Measurements from ENCODE around the gene MGAT1.

Gene MGAT1

DNA sequence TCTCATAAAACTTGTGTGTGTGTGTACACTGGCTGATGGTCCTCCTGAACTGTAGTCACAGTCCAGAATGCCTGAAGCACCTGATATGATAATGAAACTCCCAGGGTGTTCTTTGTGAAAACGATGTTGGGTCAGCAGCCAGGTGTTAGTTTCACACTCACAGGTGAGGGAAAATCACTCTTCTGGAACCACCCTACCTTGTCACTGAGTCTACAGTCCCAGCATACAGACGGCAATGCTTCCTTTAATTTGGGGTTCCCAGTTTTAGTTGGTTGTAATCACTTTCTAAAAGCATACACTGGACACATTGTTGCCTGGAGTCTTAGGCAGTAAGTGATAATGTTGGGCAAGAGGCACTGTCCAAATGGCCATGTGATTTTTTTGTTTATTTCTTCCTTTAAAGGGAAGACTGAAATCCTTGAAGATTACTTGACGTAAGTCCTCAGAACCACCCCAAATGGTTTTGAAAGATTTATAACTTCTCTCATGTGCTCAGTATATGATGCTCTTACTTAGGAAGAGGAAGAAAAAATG, 18.2 kb upstream of the MGAT1 start:
- no peak for DNase-seq (ENCODE audit: low read depth in 1 of 2, low spot score in 1 of 2)
- no peak for TF ChIP-seq JUND (IDR thresholded peaks at IDR 0.05; ENCODE audit: low read depth)
- in situ Hi-C loops (cut with HindIII; ENCODE audit: low pct_unique_long_range_greater_than_20kb, low sequenced_read_pairs): no loop called here

DNA sequence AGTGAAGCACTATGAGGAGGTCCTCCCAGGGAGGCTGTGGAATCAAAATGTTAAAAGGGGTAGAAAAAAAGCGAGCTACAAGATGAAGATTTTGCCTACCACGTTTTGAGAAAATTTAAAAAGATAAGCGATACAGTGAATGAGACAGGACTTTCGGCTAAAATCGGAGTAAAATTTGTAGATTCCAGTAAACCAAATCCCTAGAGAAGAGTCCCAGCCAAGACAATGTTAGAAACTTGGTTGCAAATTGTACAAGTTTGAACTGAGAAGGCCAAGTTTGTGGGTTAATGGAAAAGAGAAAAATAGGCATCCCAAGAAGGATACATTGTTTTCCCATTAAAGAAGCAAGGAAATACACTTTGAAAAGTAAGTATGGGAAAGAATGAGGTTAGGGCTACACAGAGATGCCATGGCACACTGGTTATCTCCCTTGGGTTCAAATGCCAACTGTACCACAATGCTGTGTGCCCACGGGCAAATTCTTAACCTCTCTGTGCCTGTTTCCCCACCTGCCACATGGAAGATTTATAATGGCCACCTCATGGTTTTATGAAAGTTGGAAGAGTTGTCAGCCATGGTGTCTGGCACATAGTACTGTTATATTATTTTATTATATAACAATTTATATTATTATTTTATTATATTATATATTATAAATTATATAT, 16.2 kb upstream of the MGAT1 start:
- no peak for TF ChIP-seq JUND (IDR thresholded peaks at IDR 0.05; ENCODE audit: low read depth)
- in situ Hi-C loops (cut with HindIII; ENCODE audit: low pct_unique_long_range_greater_than_20kb, low sequenced_read_pairs): no loop called here

DNA sequence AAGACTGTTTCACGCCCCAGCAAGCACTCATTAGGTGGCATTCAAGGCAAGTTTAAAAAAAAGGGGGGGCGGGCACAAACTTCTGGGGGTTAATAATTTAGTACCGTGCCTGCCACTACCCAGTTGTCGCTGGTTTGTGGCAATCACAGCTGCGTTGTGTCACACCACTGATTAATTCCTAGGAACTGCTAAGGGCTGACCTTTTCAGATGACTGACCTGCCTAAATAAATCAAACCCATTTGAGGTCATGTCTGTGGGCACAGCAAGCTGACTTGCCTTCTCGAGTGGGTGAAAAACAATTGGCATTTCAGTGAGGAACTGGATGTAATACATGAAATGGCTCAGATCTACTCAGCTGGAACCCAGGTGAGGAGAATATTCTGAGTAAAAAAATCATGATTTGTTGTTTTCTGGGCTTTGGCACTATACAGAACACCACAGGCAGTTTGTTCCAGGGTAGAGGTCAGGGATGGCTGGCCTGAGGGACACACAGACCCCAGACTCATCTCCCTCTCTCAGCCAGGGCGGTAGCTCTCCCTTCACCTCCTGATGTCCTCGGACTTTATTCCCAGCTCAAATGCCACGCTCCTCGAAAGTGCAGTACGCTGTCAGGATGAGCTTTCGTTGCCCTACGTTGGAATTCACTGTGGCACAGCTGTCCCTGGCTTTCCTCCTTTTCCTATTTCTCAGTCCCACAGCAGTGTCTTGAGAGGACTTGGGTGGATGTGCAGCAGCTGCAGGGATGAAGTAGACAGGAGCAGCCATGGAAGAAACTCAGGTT, 15.5 kb upstream of the MGAT1 start:
- TF ChIP-seq JUND (IDR thresholded peaks at IDR 0.05; ENCODE audit: low read depth): no peak
- no peak for DNase-seq (ENCODE audit: low read depth in 1 of 2, low spot score in 1 of 2)
- in situ Hi-C loops (cut with HindIII; ENCODE audit: low pct_unique_long_range_greater_than_20kb, low sequenced_read_pairs): no loop called here

More for the DNA sequence above, 16.2 kb upstream of the MGAT1 start:
- DNase-seq (ENCODE audit: low read depth in 1 of 2, low spot score in 1 of 2): no peak

- in situ Hi-C loops (cut with HindIII; ENCODE audit: low pct_unique_long_range_greater_than_20kb, low sequenced_read_pairs): no loop called here
- DNase-seq (ENCODE audit: low read depth in 1 of 2, low spot score in 1 of 2): no peak
- TF ChIP-seq JUND (IDR thresholded peaks at IDR 0.05; ENCODE audit: low read depth): no peak
Measured at GRCh38 chr5:180816608-180817534, 14.3 kb upstream of the MGAT1 start.

DNA sequence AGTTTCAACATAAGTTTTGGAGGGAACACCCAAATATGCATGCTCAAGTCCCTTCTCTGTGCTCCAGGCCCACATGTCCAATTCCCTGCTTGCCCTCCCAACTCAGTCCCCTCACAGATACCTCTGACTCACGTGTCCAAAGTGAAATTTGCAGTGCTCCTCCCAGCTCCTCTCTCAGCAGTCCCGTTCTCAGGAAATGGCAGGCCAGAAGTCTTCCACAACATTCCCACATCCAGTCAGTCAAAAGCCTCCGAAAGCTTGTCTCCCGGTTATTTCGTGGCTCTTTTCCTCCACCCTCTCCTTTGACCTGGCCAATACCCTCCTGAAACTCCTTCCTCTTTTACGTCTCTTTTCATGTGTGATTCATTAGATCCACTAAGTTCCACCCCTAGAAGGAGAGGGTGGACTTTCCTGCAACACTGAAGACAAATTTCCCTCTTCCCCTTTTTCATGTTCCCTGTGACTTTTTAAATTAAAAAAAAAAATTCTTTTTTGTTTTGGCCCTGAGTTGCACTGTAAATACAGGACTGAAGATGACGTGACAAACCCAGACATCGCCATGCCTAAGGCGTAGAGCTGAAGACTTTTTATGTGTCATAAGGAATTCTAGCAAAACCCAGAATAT, 12.8 kb upstream of the MGAT1 start:
- no peak for TF ChIP-seq JUND (IDR thresholded peaks at IDR 0.05; ENCODE audit: low read depth)
- in situ Hi-C loops (cut with HindIII; ENCODE audit: low pct_unique_long_range_greater_than_20kb, low sequenced_read_pairs): no loop called here
- no peak for DNase-seq (ENCODE audit: low read depth in 1 of 2, low spot score in 1 of 2)

GRCh38 chr5:180813420-180813819, 10.8 kb upstream of the MGAT1 start:
- no peak for DNase-seq (ENCODE audit: low read depth in 1 of 2, low spot score in 1 of 2)
- in situ Hi-C loops (cut with HindIII; ENCODE audit: low pct_unique_long_range_greater_than_20kb, low sequenced_read_pairs): no loop called here
- TF ChIP-seq JUND (IDR thresholded peaks at IDR 0.05; ENCODE audit: low read depth): no peak

DNA sequence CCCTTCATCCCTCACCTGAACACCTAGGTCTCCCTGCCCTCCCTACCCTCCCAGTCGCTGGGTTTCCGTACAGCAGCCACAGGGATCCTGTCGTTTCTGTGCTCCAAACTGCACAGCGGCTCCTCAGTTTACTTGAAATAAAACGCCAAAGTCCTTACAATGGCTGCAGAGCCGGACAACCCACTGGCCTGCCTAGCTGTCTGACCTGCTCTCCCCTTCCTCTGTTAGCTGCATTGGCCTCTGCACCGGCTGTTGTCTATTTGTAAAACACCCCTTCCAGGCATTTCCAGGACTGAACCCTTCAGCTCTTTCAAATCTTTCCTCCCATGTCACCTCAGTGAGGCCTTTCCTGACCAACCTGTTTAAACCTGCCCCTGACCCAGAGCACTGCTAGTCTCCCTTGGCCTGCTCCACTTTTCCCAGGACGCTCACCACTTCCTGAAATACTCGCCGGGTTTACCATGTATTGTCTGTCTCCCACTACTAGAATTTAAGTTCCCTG, 9.1 kb upstream of the MGAT1 start:
- TF ChIP-seq JUND (IDR thresholded peaks at IDR 0.05; ENCODE audit: low read depth): no peak
- in situ Hi-C loops (cut with HindIII; ENCODE audit: low pct_unique_long_range_greater_than_20kb, low sequenced_read_pairs): no loop called here
- DNase-seq (ENCODE audit: low read depth in 1 of 2, low spot score in 1 of 2): peak in 1 of 2 experiments; percentile 87

- in situ Hi-C loops (cut with HindIII; ENCODE audit: low pct_unique_long_range_greater_than_20kb, low sequenced_read_pairs): no loop called here
- TF ChIP-seq JUND (IDR thresholded peaks at IDR 0.05; ENCODE audit: low read depth): no peak
- no peak for DNase-seq (ENCODE audit: low read depth in 1 of 2, low spot score in 1 of 2)
Measured at GRCh38 chr5:180810959-180811622, 8.5 kb upstream of the MGAT1 start.

DNA sequence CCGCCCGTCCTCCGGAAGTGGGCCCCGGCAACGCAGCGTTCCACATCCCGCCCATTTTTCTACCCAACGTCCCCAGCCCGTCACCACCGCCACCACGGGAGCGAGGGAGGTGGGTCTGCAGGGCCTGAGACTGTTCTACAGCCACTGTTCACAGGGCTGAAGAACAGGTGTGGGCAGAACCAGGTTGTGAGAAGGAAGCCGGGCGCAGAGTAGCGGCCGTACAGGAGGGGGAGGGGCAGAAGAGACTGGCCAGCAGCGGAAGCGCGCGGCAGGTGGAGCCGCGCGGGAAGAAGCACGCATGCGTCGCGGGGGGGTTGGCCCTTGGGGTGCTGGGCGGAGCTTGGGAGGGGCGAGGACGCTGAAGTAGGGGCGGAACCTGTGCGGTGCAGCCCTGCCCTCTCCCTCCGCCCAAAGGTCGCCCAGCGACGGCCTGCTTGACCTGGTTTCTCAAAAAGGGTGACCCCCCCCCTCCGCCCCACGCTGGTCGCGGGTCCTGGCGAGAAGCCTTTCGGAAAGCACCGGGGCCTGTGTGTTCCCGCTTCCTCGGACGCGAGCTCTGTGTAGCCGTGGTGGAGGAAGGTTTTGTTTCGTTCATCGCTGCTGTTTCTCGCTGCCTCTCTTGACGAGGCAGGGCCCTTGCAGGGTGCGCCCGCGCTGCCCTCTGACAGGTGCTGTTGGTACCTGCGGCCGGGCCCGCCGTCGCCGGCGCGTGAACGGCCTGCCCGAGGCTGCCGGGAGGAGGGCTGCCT, 7.8 kb upstream of the MGAT1 start:
- no peak for TF ChIP-seq JUND (IDR thresholded peaks at IDR 0.05; ENCODE audit: low read depth)
- DNase-seq (ENCODE audit: low read depth in 1 of 2, low spot score in 1 of 2): peak; percentile 81 to 96
- in situ Hi-C loops (cut with HindIII; ENCODE audit: low pct_unique_long_range_greater_than_20kb, low sequenced_read_pairs): no loop called here

DNA sequence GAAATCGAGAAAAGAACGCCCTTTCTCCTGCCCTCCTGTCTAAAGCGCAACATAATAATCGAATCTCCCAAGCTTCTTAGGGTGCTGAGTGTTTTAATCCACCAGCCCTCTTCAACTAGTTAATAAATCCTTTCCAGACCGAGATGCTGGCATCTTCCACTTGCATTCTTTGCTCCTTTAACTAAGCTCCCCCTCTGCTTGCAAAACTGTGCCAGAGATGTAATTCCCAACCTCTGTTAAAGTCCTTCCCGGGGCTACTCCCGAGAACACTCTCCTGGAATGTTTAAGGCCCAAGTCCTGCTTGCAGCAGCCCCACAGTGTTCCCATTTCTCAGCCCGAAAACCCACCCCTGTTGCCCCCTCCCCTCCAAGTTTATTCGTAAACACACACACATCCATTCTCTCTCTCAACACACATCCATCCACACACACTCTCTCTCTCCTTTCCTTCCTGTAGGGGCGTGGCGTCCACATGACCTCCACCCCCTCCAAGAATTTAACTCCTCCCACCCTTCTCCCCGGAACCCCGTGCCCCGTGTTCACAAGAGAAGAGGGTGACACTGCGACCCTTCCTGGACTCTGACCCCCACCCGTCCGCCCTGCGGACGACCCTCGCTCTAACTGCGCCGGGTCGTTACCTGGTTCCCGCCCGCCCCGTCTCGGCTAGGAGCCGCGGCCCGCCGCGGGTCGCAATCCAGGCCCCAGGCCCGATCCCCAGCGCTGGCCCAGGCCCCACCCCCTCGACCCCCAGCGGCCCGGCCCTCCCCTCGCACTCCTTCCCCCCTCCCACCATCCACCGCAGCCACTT, 7.0 kb upstream of the MGAT1 start:
- no peak for TF ChIP-seq JUND (IDR thresholded peaks at IDR 0.05; ENCODE audit: low read depth)
- in situ Hi-C loops (cut with HindIII; ENCODE audit: low pct_unique_long_range_greater_than_20kb, low sequenced_read_pairs): no loop called here
- DNase-seq (ENCODE audit: low read depth in 1 of 2, low spot score in 1 of 2): peak; percentile 76 to 94

Data from T47D (cell line).